ENCODE data around the gene HDX.

DNA sequence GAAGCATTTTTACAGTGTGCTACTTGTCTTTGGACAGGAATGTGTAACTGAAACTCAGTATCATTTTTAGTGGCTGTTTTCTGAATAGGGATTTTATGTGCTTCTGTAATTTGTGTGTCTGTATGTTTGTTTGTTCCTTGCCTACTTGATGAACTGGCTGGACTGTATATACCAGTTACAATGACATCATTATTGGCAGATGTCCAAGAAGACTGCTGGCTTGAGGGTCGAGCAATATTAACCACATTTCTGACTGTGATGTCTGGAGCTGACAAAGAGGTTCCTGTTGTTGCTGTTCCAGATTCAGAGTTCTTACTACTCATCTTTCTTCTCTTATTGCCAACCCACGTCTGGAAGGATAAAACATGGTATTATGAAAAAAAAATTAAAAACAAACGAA lies 33.0 kb downstream of the HDX start:
- TF ChIP-seq, protein P1, sequence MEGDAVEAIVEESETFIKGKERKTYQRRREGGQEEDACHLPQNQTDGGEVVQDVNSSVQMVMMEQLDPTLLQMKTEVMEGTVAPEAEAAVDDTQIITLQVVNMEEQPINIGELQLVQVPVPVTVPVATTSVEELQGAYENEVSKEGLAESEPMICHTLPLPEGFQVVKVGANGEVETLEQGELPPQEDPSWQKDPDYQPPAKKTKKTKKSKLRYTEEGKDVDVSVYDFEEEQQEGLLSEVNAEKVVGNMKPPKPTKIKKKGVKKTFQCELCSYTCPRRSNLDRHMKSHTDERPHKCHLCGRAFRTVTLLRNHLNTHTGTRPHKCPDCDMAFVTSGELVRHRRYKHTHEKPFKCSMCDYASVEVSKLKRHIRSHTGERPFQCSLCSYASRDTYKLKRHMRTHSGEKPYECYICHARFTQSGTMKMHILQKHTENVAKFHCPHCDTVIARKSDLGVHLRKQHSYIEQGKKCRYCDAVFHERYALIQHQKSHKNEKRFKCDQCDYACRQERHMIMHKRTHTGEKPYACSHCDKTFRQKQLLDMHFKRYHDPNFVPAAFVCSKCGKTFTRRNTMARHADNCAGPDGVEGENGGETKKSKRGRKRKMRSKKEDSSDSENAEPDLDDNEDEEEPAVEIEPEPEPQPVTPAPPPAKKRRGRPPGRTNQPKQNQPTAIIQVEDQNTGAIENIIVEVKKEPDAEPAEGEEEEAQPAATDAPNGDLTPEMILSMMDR (conservative IDR thresholded peaks at IDR 0.05 in 1 of 2, IDR thresholded peaks at IDR 0.05 in 1 of 2; ENCODE audit: extremely low read depth in 1 of 2, insufficient read depth in 1 of 2, low read depth in 1 of 2, low read length in 2 of 2), result no peak
- no peak for TF ChIP-seq EZH2 (IDR thresholded peaks at IDR 0.05; ENCODE audit: borderline replicate concordance, low read length)

All from mammary epithelial cell (primary cell).